HepG2 (cell line): ENCODE measurements around the gene UCP1. TPM values are rescaled to one million over a fixed set of nuclear protein-coding genes. Genes with fewer than 3 reads are reported as not detected.

ENCODE experiments used
- ATAC-seq: fragments of 200-7000 bp; cut with Tn5 transposase; 3 replicates; pipeline ENCODE4 v1.9.1; 2020; ENCODE audit warnings: mild to moderate bottlenecking, moderate library complexity
- BruUV-seq: library from RNA; stranded (reverse); fragments of 400-500 nt; replicated peaks from 2 replicates; lab custom pipeline; 2021; lab: Mats Ljungman, UMichigan
- CTCF ChIA-PET: fragments of 300-600 bp; formaldehyde crosslinking; extraction: SDS; loops from one replicate; lab custom pipeline; 2021; ENCODE audit warnings: low total read pairs, inconsistent platforms, low intra/inter-chr PET ratio; lab: Yijun Ruan, JAX
- POLR2A ChIA-PET: fragments of 350-600 bp; sonication (Branson Sonifier 250); formaldehyde crosslinking; loops from one replicate; lab custom pipeline; 2020; ENCODE audit warnings: antibody characterized with exemption, inconsistent platforms; lab: Yijun Ruan, JAX
- DNase-seq: peaks from one replicate; pipeline ENCODE4 v3.0.0-alpha.2; 2015; ENCODE audit warnings: low spot score
- FAIRE-seq: peaks from 3 replicates; lab custom pipeline; 2011; peaks lifted over from hg19 to GRCh38; lab: Jason Lieb, UNC
- H2AFZ ChIP-seq: one replicate; pipeline ENCODE4 v1.6.1; 2011; ENCODE audit warnings: low read length, inconsistent platforms
- H3K27ac ChIP-seq: fragments of 300-600 bp; 3 replicates; pipeline ENCODE4 v1.8.0; 2011; ENCODE audit warnings: mixed run types, mild to moderate bottlenecking, mixed read lengths, low read length, inconsistent platforms; ENCODE audit not compliant: insufficient read depth; ENCODE audit errors: extremely low read length
- H3K27me3 ChIP-seq, 2 experiments: fragments of 200-600 bp in 1 of 2; 2 replicates in 1 of 2; 3 replicates in 1 of 2; pipeline versions ENCODE4 v1.6.0 to v1.8.0; 2011; ENCODE audit warnings: low read length in 2 of 2, mild to moderate bottlenecking in 2 of 2, moderate library complexity in 2 of 2, inconsistent platforms in 1 of 2; ENCODE audit not compliant: insufficient read depth in 2 of 2, control insufficient read depth in 1 of 2
- H3K36me3 ChIP-seq, 2 experiments: fragments of 200-600 bp in 1 of 2; replicated peaks in 1 of 2; 2 replicates in 1 of 2; 3 replicates in 1 of 2; pipeline versions ENCODE4 v1.5.1 to v1.8.0; 2011; ENCODE audit warnings: low read length in 2 of 2, inconsistent platforms in 1 of 2; ENCODE audit not compliant: insufficient read depth in 2 of 2, control insufficient read depth in 1 of 2
- H3K4me1 ChIP-seq: 2 replicates; pipeline ENCODE4 v1.5.1; 2012; ENCODE audit warnings: low read length, inconsistent platforms; ENCODE audit not compliant: insufficient read depth
- H3K4me2 ChIP-seq: 2 replicates; pipeline ENCODE4 v1.6.0; 2011; ENCODE audit warnings: low read depth, low read length, inconsistent platforms
- H3K4me3 ChIP-seq, 3 experiments: fragments of 200-600 bp in 1 of 3; sonication (generic), shearing (Covaris generic) in 1 of 3; replicated peaks in 1 of 3; 2 replicates each; pipeline ENCODE4 v1.5.1; 2011 to 2016; ENCODE audit warnings: low read length in 3 of 3, inconsistent platforms in 2 of 3, low read depth in 2 of 3, mild to moderate bottlenecking in 2 of 3, control low read depth in 1 of 3, mixed read lengths in 1 of 3; ENCODE audit not compliant: insufficient read depth in 1 of 3
- H3K79me2 ChIP-seq: one replicate; pipeline ENCODE4 v1.6.1; 2011; ENCODE audit warnings: low read length, inconsistent platforms; ENCODE audit not compliant: insufficient read depth
- H3K9ac ChIP-seq: 2 replicates; pipeline ENCODE4 v1.6.0; 2011; ENCODE audit warnings: mild to moderate bottlenecking, low read depth, low read length, inconsistent platforms; ENCODE audit not compliant: insufficient read depth
- H3K9me3 ChIP-seq: 2 replicates; pipeline ENCODE4 v1.5.1; 2012; ENCODE audit warnings: mild to moderate bottlenecking, low read length
- H4K20me1 ChIP-seq: 2 replicates; pipeline ENCODE4 v1.6.0; 2011; ENCODE audit warnings: inconsistent platforms, mild to moderate bottlenecking, low read length, moderate library complexity; ENCODE audit not compliant: insufficient read depth
- ATF4 ChIP-seq, 2 experiments: fragments of 450-650 bp in 1 of 2; sonication (generic) in 1 of 2; formaldehyde crosslinking; IDR thresholded peaks; 2 replicates each; pipeline versions ENCODE4 v1.5.0 to v1.8.0; 2020 to 2022; ENCODE audit warnings: mild to moderate bottlenecking in 1 of 2, missing genetic modification reagents in 1 of 2
- CTCF ChIP-seq: sonication (generic); formaldehyde crosslinking; IDR thresholded peaks from 2 replicates; pipeline ENCODE4 v1.5.0; 2020; ENCODE audit warnings: mild to moderate bottlenecking, missing genetic modification reagents, moderate library complexity
- DDIT3 ChIP-seq: sonication (generic); formaldehyde crosslinking; IDR thresholded peaks from 2 replicates; pipeline ENCODE4 v1.4.0; 2020; ENCODE audit warnings: mild to moderate bottlenecking, missing genetic modification reagents
- GTF2F1 ChIP-seq: fragments of 150-350 bp; IDR thresholded peaks from 2 replicates; pipeline ENCODE4 v1.6.1; 2014; ENCODE audit warnings: low read length
- HBP1 ChIP-seq: IDR thresholded peaks from 2 replicates; pipeline ENCODE4 v1.6.1; 2016; ENCODE audit warnings: low read depth, control low read depth
- NR2F2 ChIP-seq: IDR thresholded peaks from 2 replicates; pipeline ENCODE4 v1.6.1; 2012; ENCODE audit warnings: low read depth, inconsistent platforms, borderline replicate concordance
- RBAK ChIP-seq: sonication (generic); formaldehyde crosslinking; IDR thresholded peaks from 2 replicates; pipeline ENCODE4 v1.5.1; 2020; ENCODE audit warnings: mild to moderate bottlenecking, missing genetic modification reagents
- REST ChIP-seq, 2 experiments: IDR thresholded peaks; 2 replicates each; pipeline ENCODE4 v1.6.1; 2011 to 2012; ENCODE audit warnings: low read length in 2 of 2, borderline replicate concordance in 1 of 2, low read depth in 1 of 2, mild to moderate bottlenecking in 1 of 2, moderate library complexity in 1 of 2
- SMC3 ChIP-seq: IDR thresholded peaks from 2 replicates; pipeline ENCODE4 v1.6.1; 2011; ENCODE audit warnings: low read length, improper control_type of control experiment
- STAG1 ChIP-seq: sonication (generic); formaldehyde crosslinking; IDR thresholded peaks from 2 replicates; pipeline ENCODE4 v1.4.0; 2020; ENCODE audit warnings: missing genetic modification reagents
- ZBTB26 ChIP-seq: IDR thresholded peaks from 2 replicates; pipeline ENCODE4 v1.6.1; 2016; ENCODE audit warnings: missing compliant biosample characterization, missing genetic modification reagents, borderline replicate concordance
- ZFP36L1 ChIP-seq: sonication (generic); formaldehyde crosslinking; IDR thresholded peaks from 2 replicates; pipeline ENCODE4 v1.8.0; 2022; ENCODE audit warnings: mild to moderate bottlenecking, missing genetic modification reagents, moderate library complexity
- ZNF230 ChIP-seq: sonication (generic); formaldehyde crosslinking; IDR thresholded peaks from 2 replicates; pipeline ENCODE4 v1.4.0; 2020; ENCODE audit warnings: mild to moderate bottlenecking, missing genetic modification reagents
- WGBS: methylation state at CpG from one replicate; pipeline ENCODE4 v1.1.6; 2017; ENCODE audit warnings: low lambda C conversion rate; 5-methylcytosine and 5-hydroxymethylcytosine counted together
- in situ Hi-C: cut with HindIII; loops from 2 replicates; pipeline ENCODE4 v1.10.0; 2017; ENCODE audit warnings: low pct_unique_long_range_greater_than_20kb; ENCODE audit not compliant: extremely low pct_ligation_motif_present
- intact Hi-C: fragments of 100-400 bp; cut with micrococcal nuclease; formaldehyde crosslinking; loops from one replicate; pipeline ENCODE4 v1.10.0; 2022; ENCODE audit not compliant: unreplicated experiment
- polyA plus RNA-seq, 8 experiments: library from polyadenylated mRNA; depleted of rRNA in 3 of 8; stranded (reverse) in 7 of 8; unstranded in 1 of 8; fragments of >200 nt; fragmentation: Illumina TruSeq in 4 of 8; extraction: Trizol in 4 of 8; gene quantifications; 2 replicates each; pipeline versions ENCODE4 v1.2.1 to v1.2.3, GENCODE V29; 2011 to 2016; ENCODE audit warnings: low read depth in 4 of 8, missing spikeins in 1 of 8, mixed read lengths in 1 of 8; ENCODE audit not compliant: insufficient read depth in 1 of 8
- total RNA-seq, 5 experiments: library from RNA; depleted of rRNA; stranded (reverse); fragments of >200 nt; fragmentation: Illumina TruSeq; extraction: Trizol; gene quantifications; 2 replicates each; pipeline ENCODE4 v1.2.3, GENCODE V29; 2016; ENCODE audit warnings: low read depth in 1 of 5

UCP1 gene
- total and polyA plus RNA-seq, 2 of the 13 experiments (the other 11 are each of a cell fraction or from before 2014, with no cell fraction given): 0.11 TPM

GRCh38 chr4:140607852-140608251, 39.1 kb upstream of the UCP1 start:
- peak; percentile 79 for ATAC-seq
- Histone ChIP-seq H3K4me3 (no peak overlapping the region), H3K9me3 (no peaks in the 10 kb centered on the region), H3K27ac (no peak overlapping the region), H3K9ac (no peak overlapping the region), H4K20me1 (no peaks in the 10 kb centered on the region), H3K4me2 (0 out of 2 replicates have a peak overlapping the region, but pooled peaks have one; percentile 4), H3K36me3 (no peaks in the 10 kb centered on the region), H3K79me2 (no peaks in the 10 kb centered on the region), H3K27me3 (peaks cover 0 to 3% of the 10 kb centered on the region in 2 experiments; a peak in 1 of 5 replicates), H3K4me1 (peaks cover 24% of the 10 kb centered on the region), H2AFZ (no peak overlapping the region)
- 44% methylated on average over 4 of the region's 4 CpGs for WGBS
- intact Hi-C loops: no loop called here
- ChIA-PET CTCF (interaction anchor here (1.4 kb wide), 1 partner anchor 248 kb away, joined by 5 read pairs; no protein-coding TSS in a partner anchor), POLR2A (no interaction called here)
- DNase-seq: no peak
- no peak for FAIRE-seq
- BruUV-seq: no TSS peak
- in situ Hi-C loops: loop anchor here (10.0 kb wide), 1 partner anchor 247 kb away; no protein-coding TSS in a partner anchor
- TF ChIP-seq ZNF230 (CRISPR knock-in tag): no peak
- TF ChIP-seq RBAK (CRISPR knock-in tag): no peak
- peak; percentile 28; the same call in 1 of the 2 replicates for TF ChIP-seq SMC3
- TF ChIP-seq HBP1 (CRISPR knock-in tag): no peak
- TF ChIP-seq GTF2F1: no peak
- TF ChIP-seq CTCF: peak; percentile 61
- TF ChIP-seq REST (IDR thresholded peaks at IDR 0.05; ENCODE audit: borderline replicate concordance in 1 of 2, low read depth in 1 of 2, low read length in 2 of 2): no peak
- peak; percentile 62 for TF ChIP-seq STAG1 (CRISPR knock-in tag)
- TF ChIP-seq NR2F2: no peak
- no peak for TF ChIP-seq ZFP36L1 (CRISPR knock-in tag)
- no peak for TF ChIP-seq ZBTB26
- TF ChIP-seq DDIT3 (CRISPR knock-in tag): no peak
- TF ChIP-seq ATF4 (CRISPR knock-in tag; IDR thresholded peaks at IDR 0.05): no peak
